Fibroblast of gingiva (primary cell): Measurements from ENCODE around the gene SCLY.
A peak's percentile ranks its signal among the peaks of the same experiment; 100 is the strongest.

Experiments used
- DNase-seq: peaks from one replicate; pipeline ENCODE4 v3.0.0-alpha.2; 2011; ENCODE audit warnings: low read depth

The SCLY gene

DNA sequence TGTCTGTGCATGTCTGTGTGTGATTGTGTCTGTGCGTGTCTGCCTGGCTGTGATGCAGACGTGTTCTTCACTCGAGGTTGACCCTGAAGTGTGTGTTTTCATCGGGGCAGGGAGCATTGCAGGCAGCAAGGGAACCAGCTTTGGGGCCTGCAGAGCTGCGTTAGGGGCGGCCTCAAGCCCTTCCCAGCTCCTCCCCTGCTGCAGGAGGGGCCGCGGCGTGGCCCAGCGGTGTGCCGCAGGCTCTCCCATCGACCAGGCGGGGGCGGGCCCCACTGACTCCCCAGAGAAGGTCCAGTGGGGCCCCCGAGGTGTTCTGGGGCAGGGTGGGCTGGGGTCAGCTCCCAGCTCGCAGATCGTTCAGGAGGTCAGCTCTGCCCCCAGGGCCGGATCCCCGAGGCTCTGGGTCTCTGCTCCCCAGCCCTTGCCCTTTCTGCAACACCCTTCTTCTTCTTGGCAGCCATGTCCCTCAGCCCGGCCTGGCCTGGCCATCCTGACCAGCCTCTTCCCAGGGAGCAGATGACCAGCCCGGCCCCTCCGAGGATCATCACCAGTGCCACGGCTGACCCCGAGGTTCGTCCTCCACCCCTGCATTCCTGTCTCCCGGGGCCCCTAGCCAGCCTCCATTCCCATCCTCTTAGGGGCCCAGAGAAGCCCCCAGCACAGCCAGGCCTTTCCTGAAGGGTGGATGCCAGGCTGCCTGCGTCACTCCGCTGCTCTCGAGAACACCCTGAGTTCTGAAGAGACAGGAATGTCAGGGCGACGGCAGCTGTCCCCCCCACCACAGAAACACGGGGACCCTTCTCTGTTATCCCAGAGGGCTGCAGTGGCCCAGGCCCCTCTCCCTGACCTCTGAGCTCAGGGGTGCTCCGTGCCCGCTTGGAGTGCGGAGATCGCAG, 66.6 kb downstream of the SCLY start:
- peak; percentile 75 for DNase-seq

DNA sequence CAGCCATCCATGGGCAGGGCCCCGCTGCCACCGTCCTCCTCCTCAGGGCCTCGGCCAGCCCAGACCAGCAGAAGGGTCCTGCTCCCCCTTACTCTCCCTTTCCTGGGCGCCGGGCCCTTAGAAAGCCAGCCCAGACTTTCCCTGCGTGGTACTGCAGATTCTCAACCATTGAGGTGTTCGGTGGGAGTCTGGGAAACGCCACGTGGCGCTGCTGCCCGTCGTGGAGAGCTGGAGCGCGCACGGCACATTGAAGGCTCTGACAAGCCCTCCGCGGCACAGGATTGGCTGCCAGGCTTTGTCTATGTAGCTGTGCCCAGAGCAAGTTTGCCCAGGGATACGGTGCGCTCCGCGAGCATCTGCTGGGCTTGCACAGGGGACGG, 67.2 kb downstream of the SCLY start:
- DNase-seq: no peak

- no peak for DNase-seq
Measured at GRCh38 chr2:238128534-238129001, 67.8 kb downstream of the SCLY start.

- no peak for DNase-seq
Measured at GRCh38 chr2:238129166-238130010, 68.6 kb downstream of the SCLY start.

GRCh38 chr2:238130111-238130695, 69.4 kb downstream of the SCLY start:
- no peak for DNase-seq

GRCh38 chr2:238130696-238131628, 70.2 kb downstream of the SCLY start:
- DNase-seq: no peak

GRCh38 chr2:238131761-238132462, 71.1 kb downstream of the SCLY start:
- no peak for DNase-seq

GRCh38 chr2:238132463-238133450, 72.0 kb downstream of the SCLY start:
- DNase-seq: no peak

DNA sequence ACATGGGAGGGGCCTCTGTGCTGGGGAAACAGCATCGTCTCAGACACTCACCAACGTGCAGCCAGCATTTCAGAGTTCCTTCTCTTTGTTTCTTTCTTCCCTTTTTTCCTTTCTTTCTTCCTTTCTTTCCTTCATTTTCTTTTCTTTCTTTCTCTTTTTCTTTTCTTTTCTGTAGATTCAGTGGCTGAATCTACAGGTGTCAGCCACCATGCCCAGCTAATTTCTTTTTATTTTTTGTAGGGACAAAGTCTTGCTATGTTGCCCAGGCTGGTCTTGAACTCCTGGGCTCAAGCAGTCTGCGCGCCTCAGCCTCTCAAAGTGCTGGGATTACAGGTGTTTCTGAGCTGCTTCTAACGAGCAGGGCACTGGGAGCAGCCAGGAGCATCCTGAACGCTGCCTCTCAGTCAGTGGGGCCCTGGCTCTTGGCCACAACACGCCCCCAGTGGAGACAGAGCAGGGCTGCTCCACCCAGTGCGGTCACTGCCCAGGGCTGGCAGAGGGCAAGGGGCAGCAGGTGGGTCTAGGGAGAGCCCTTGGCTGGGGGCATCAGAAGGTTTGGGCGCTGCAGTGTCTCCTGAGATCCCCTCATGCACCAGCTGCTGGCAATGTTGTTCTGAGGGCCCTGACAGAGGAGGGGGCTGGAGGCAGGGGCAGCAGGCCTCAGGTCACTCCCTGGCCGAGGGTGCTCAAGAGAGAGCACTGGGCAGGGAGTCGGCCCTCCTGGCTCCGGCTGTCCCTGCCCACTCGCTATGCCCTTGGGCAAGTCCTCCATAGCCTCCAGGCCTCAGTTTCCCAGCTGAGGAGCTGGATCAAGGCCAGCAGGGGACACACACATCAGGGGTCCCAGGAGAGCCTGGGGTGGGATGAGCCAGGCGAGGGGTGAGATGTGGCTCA, 72.9 kb downstream of the SCLY start:
- DNase-seq: no peak

DNA sequence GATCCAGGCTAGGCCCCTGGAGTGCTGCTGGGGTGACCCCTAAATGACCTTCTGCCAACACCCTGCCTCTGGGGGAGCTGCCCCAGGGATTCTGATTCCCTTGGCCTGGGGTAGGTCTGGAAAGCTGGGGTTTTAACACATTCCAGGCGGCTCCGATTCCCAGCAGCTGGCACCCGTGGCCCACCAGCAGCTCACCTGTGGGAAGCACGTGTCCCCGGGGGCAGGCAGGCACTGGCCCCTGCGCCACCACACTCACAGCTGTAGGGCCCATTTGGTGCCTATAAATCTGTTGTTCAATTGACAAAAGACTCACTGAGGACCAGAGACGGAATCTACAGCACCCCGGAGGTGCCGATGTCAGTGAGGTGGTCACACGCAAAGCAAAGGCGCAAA, 73.6 kb downstream of the SCLY start:
- no peak for DNase-seq

DNA sequence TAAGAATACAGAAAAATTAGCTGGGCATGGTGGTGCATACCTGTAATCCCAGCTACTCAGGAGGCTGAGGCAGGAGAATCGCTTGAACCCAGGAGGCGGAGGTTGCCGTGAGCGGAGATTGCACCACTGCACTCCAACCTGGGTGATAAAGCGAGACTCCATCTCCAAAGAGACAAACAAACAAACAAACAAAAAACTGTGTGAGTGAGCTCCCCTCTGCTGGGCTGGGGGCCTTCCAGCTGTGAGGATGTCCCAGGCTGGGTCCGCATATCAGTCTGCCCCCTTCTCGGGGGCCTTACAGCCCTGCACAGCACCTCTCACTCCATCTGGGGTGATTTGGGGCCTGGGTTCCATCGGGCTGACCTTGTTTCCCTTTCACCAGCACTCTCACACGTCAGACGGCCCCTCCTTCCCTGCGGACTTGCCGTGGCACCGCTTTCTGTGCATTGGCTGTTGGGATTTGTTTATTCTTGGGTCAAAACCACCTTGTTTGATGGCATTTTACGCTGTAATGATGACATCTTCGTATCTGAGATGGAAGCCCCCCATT, 74.9 kb downstream of the SCLY start:
- no peak for DNase-seq

- DNase-seq: peak; percentile 85
Measured at GRCh38 chr2:238136820-238137537, 76.2 kb downstream of the SCLY start.

DNA sequence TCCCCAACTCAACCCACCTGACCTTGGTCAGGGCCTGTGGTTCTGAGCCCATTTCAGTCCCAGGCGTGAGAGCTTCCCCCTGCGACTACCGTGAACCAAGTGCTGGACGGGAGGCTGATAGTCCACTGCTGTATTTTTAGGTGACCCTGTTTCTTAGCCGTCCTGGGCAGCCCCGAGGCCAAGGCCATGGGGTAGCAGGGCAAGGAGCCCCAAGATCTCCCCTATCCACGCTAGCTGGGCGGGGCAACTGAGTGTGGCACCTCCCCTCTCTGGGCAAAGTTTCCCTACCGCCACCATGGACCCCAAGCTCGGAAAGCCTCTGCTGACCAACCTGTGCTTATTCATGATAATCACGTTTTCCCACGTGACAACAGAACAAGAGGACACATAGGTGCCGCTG, 77.1 kb downstream of the SCLY start:
- DNase-seq: no peak

DNA sequence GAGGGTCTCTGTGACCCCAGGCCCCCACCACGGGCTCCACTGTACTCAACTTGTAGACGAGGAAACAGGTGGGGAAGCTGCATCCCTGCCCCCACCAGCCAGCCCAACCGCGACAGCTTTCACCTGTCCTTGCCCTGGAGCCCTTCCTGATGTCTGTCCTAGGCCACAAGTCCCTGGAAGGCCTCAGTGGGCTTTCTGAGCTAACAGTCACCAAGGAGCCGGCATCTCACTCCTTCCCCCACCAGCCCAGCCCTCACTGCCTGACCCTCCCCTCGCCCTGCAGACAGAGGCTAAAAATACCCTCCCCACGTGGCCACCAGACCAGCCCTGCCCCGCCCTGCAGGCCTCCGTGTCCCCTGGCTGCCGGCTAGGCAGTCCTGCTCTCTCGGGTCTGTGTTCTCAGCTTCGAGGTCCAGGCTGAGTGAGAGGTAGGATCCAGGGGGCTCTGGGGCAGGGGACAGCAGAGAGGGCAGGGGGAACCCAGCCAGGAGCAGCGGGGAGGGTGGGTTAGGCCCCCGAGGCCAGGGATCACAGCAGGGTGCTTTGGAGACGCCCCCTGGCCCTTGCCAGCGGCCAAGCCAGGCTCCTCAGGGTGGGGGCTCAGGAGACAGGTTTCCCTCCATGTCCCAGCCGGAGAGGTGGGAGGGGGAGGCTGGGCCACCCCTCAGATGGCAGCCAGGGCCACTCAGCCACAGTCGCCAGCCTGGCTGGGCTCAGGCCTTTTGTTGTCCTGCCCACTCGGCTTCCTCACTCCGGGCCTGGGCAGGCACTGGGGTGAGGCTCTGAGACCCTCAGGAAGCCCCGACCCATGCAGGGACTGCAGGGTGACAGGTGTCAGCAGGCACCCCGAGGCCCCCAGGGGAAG, 77.8 kb downstream of the SCLY start, which contains the start of gene KLHL30:
Gene KLHL30, plus strand, starts transcription at position 338 of the 865 bp plus-strand sequence. CDS start 2,087 bp downstream, outside the sequence.
- no peak for DNase-seq

DNA sequence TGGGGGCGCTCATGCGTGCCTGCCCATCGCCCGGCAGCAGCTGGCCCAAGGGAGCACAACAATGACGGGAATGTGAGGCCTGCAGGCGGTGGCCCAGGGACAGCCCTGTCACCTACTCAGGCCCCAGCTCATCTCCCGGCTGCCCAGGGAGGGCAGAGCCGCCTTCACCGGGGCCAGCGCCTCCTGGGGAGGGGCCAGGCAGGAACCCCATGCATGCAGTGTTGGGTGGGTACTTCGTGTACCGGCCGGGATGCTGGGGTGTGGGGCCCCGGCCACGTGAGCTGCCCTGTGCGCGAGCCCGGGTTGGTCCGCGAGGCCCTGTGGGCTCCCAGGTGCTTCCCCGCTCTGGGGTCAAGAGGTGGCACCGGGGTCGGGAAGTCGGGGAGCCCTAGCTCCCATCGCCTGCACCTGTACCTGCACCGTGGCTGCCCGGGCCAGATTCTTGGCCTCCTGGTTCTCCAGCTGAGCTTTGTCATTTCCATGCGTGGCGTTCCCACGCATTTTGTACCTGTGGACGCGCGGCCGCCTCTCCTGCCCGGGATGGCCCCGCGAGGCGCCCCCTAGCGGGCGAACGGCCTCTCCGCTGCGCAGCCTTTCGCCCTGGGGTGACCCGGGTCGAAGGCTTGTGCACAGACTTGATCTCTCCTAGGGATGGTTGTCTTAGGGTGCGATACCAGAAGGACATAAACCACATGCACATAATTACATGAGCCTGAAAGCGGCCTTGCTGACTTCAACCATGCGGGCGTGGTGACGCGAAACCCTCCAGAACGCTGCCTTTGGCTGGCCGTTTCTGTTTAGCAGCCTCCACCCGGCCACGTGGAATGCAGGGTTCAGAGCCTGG, 78.6 kb downstream of the SCLY start:
- no peak for DNase-seq
